RWPE2 (cell line): ENCODE measurements around the gene DOCK10.

Experiments used
- ATAC-seq: fragments of 200-7000 bp; cut with Tn5 transposase; 3 replicates; pipeline ENCODE4 v1.9.1; 2021; ENCODE audit warnings: low read depth
- DNase-seq: peaks from one replicate; pipeline ENCODE4 v3.0.0-alpha.2; 2020; ENCODE audit warnings: low spot score
- H3K27ac ChIP-seq: fragments of 450-650 bp; 2 replicates; pipeline ENCODE4 v1.5.1; 2017; ENCODE audit warnings: mild to moderate bottlenecking; ENCODE audit not compliant: poor library complexity, severe bottlenecking
- H3K27me3 ChIP-seq: fragments of 250-450 bp; sonication (Bioruptor Pico); 2 replicates; pipeline ENCODE4 v1.5.1; 2021; ENCODE audit warnings: mild to moderate bottlenecking, moderate library complexity; ENCODE audit not compliant: insufficient read depth, poor library complexity, severe bottlenecking
- H3K36me3 ChIP-seq: fragments of 250-450 bp; sonication (Bioruptor Pico); 2 replicates; pipeline ENCODE4 v1.5.1; 2020; ENCODE audit warnings: low read depth, mild to moderate bottlenecking, moderate library complexity
- H3K4me1 ChIP-seq: fragments of 250-450 bp; sonication (Bioruptor Pico); 2 replicates; pipeline ENCODE4 v1.5.1; 2021; ENCODE audit warnings: mild to moderate bottlenecking, moderate library complexity; ENCODE audit not compliant: insufficient read depth, poor library complexity, severe bottlenecking
- H3K4me3 ChIP-seq: fragments of 250-450 bp; sonication (Bioruptor Pico); 2 replicates; pipeline ENCODE4 v1.5.1; 2021; ENCODE audit warnings: mild to moderate bottlenecking, moderate library complexity; ENCODE audit not compliant: severe bottlenecking
- H3K9me3 ChIP-seq: fragments of 250-450 bp; sonication (Bioruptor Pico); 2 replicates; pipeline ENCODE4 v1.5.1; 2021; ENCODE audit warnings: mild to moderate bottlenecking, moderate library complexity; ENCODE audit not compliant: severe bottlenecking
- TF ChIP-seq, protein P1 (sequence below): fragments of 450-650 bp; IDR thresholded peaks from one replicate; pipeline ENCODE4 v1.5.1; 2017; ENCODE audit warnings: mild to moderate bottlenecking, moderate library complexity; ENCODE audit not compliant: poor library complexity, severe bottlenecking

The DOCK10 gene

DNA sequence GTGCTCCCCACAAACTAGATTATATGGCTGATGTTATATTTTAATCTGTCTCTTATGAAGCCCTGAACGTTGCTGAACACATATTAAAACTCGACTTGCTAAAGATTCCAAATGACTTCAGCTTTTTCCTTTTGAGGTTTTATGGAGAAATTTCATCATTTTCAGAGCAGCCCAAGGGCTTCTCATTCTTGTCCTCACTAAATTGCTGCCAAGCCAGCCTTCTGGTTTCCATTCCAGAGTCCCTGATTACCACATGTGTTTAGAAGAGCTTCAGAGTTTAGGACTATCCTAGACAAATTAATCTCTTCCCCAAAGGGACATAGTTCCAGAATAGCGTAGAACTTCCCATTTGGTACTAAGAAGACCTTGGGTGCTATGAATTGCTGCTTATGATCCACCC, 248.3 kb downstream of the DOCK10 start:
- ATAC-seq, result no peak
- H3K27ac ChIP-seq, result no peak overlapping the region
- H3K36me3 ChIP-seq, result no peaks in the 10 kb centered on the region
- H3K9me3 ChIP-seq, result no peaks in the 10 kb centered on the region
- DNase-seq, result no peak
- TF ChIP-seq, protein P1, sequence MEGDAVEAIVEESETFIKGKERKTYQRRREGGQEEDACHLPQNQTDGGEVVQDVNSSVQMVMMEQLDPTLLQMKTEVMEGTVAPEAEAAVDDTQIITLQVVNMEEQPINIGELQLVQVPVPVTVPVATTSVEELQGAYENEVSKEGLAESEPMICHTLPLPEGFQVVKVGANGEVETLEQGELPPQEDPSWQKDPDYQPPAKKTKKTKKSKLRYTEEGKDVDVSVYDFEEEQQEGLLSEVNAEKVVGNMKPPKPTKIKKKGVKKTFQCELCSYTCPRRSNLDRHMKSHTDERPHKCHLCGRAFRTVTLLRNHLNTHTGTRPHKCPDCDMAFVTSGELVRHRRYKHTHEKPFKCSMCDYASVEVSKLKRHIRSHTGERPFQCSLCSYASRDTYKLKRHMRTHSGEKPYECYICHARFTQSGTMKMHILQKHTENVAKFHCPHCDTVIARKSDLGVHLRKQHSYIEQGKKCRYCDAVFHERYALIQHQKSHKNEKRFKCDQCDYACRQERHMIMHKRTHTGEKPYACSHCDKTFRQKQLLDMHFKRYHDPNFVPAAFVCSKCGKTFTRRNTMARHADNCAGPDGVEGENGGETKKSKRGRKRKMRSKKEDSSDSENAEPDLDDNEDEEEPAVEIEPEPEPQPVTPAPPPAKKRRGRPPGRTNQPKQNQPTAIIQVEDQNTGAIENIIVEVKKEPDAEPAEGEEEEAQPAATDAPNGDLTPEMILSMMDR, result no peak
- H3K4me3 ChIP-seq, result no peak overlapping the region
- no peaks in the 10 kb centered on the region for H3K4me1 ChIP-seq
- H3K27me3 ChIP-seq, result peaks cover 5% of the 10 kb centered on the region

DNA sequence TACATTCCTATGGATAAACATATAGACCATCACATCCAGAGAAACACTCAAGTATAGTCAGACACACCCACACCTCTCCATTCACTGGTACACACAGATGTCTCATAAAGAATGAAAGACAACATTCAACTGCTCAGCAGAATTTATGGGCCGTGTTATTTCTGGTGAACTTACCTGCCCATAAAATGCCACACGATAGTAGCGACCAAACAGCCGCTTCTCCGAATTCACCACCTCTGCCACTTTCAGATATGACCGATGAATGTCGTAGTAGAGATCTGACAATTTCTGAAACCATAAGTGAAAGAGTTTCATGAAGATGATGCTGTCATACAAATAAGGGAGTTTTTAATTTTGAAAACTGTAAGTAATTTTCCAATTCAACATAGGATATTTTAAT, 255.4 kb downstream of the DOCK10 start:
- Histone ChIP-seq H3K9me3 (no peaks in the 10 kb centered on the region), H3K36me3 (no peaks in the 10 kb centered on the region), H3K4me3 (no peak overlapping the region), H3K4me1 (no peaks in the 10 kb centered on the region), H3K27me3 (peaks cover 10% of the 10 kb centered on the region), H3K27ac (no peak overlapping the region)
- ATAC-seq, result no peak
- no peak for DNase-seq
- TF ChIP-seq, protein P1, result no peak

DNA sequence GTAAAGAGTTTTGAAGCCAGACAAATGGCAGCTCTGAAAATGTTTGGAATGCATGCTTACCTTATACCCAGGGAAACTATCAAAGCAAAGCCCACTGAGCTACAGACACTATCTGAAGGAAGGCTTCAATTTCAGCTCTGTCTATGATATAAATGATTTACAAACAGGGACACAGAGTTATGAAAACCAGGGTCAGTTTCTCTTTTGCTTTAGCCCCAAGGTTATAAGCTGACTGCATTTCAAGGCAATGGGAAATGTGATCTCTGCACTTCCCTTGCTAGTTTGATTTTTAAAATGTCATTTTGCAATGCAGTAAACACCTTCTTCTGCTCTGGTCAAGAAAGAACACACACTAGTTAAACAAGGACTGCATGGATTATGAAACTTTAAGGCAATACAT, 260.9 kb downstream of the DOCK10 start:
- DNase-seq (no peak), ATAC-seq (no peak)
- no peak overlapping the region for H3K4me3 ChIP-seq
- no peaks in the 10 kb centered on the region for H3K4me1 ChIP-seq
- H3K9me3 ChIP-seq, result no peaks in the 10 kb centered on the region
- TF ChIP-seq, protein P1, result no peak
- no peaks in the 10 kb centered on the region for H3K27me3 ChIP-seq
- no peaks in the 10 kb centered on the region for H3K36me3 ChIP-seq
- H3K27ac ChIP-seq, result no peak overlapping the region

DNA sequence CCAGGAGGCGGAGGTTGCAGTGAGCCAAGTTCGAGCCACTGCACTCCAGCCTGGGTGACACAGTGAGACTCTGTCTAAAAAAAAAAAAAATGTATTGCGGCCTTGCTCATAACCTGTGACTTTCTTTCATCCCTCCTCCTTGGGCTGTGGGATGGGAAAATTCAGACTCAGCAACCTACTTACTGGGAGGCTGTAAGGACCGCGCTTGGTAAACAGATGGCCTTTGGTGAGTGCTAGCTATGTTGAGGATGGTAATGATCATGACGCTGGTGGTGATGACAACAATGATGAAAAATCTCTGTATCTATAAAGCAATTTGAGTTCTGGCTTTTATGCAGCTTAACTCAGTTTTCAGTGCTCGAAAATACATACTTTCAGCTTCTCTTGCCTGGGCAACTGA, 261.4 kb downstream of the DOCK10 start:
- Histone ChIP-seq H3K4me1 (no peaks in the 10 kb centered on the region), H3K36me3 (no peaks in the 10 kb centered on the region), H3K4me3 (no peak overlapping the region), H3K9me3 (no peaks in the 10 kb centered on the region), H3K27me3 (no peaks in the 10 kb centered on the region), H3K27ac (no peak overlapping the region)
- no peak for ATAC-seq
- no peak for DNase-seq
- TF ChIP-seq, protein P1, result no peak

DNA sequence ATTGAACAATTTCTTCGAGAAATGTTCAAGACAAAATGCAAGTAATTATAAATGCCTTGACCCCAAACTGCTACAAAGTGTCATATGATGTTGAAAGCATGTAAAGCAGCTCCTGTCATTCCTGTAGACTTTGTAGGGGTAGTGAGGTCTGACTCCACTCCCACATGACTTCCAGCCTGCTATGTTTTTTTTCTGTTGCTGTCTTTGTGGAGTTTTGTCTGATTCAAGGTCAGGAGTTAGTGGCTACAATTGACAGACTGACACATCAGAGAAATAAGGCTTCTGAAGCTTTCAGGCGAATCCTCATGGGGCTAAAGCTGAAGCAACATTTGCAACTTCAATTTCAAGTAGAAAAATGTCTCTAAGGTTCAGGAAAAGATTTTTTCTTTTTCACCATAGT, 262.2 kb downstream of the DOCK10 start:
- Histone ChIP-seq H3K36me3 (no peaks in the 10 kb centered on the region), H3K27me3 (no peaks in the 10 kb centered on the region), H3K9me3 (no peaks in the 10 kb centered on the region), H3K4me3 (no peak overlapping the region), H3K4me1 (no peaks in the 10 kb centered on the region), H3K27ac (no peak overlapping the region)
- DNase-seq, result no peak
- TF ChIP-seq, protein P1, result no peak
- ATAC-seq, result no peak
